Pancreas (tissue), 10 donors: ENCODE results near the gene OPN1LW. TPM values are rescaled to one million over a fixed set of nuclear protein-coding genes. Genes with fewer than 3 reads are reported as not detected.

Experiments used
- ATAC-seq, 4 donors: fragments of 200-7000 bp; cut with Tn5 transposase; one replicate each; pipeline versions ENCODE4 v1.8.0 to v1.9.1; 2020; ENCODE audit warnings: mild to moderate bottlenecking in 4 of 4, moderate library complexity in 4 of 4
- DNase-seq, 6 donors: peaks; one replicate each; pipeline ENCODE4 v3.0.0-alpha.2; 2020
- FAIRE-seq: peaks from 2 replicates; lab custom pipeline; 2012; peaks lifted over from hg19 to GRCh38; lab: Jason Lieb, UNC
- H3K27ac ChIP-seq, 4 donors: fragments of 200-600 bp; sonication (generic); 1 replicate in 3 of 4; 2 replicates in 1 of 4; pipeline versions ENCODE4 v1.5.0 to v1.8.0; 2020
- H3K27me3 ChIP-seq, 4 donors: fragments of 200-600 bp; one replicate each; pipeline ENCODE4 v1.8.0; 2021
- H3K36me3 ChIP-seq, 3 donors: fragments of 200-600 bp; sonication (generic) in 1 of 3; one replicate each; pipeline versions ENCODE4 v1.5.0 to v1.8.0; 2020 to 2021
- H3K4me1 ChIP-seq, 3 donors: fragments of 200-600 bp; one replicate each; pipeline ENCODE4 v1.8.0; 2021
- H3K4me3 ChIP-seq, 4 donors: fragments of 200-600 bp; sonication (generic) in 2 of 4; one replicate each; pipeline versions ENCODE4 v1.5.0 to v1.8.0; 2020 to 2021
- H3K9me3 ChIP-seq, 4 donors: fragments of 200-600 bp; one replicate each; pipeline ENCODE4 v1.8.0; 2021
- WGBS, 2 donors: extraction: QIAGEN DNeasy Blood & Tissue Kit; methylation state at CpG; one replicate each; pipeline ENCODE4 v1.1.7; 2013; 5-methylcytosine and 5-hydroxymethylcytosine counted together
- intact Hi-C, 3 donors: fragments of 100-400 bp; cut with DNase I; formaldehyde crosslinking; loops; one replicate each; pipeline versions ENCODE4 v1.11.1 to v1.14.2; 2022
- polyA plus RNA-seq, 2 donors: library from polyadenylated mRNA; stranded (reverse); fragments of 200-250 nt; gene quantifications; one replicate each; pipeline ENCODE4 v1.2.3, GENCODE V29; 2013
- total RNA-seq, 6 donors: library from RNA; stranded (reverse); fragmentation: NEBNext Ultra II Directional in 4 of 6; extraction: Animal tissue kit (Norgen Biotek cat#: 25700) in 4 of 6; gene quantifications; one replicate each; pipeline versions ENCODE4 v1.2.1 to v1.2.4, GENCODE V29; 2021 to 2023
- TF ChIP-seq, protein P1 (sequence below), 4 donors: fragments of 200-600 bp; sonication (generic) in 3 of 4; IDR thresholded peaks; one replicate each; pipeline versions ENCODE4 v1.5.0 to v1.8.0; 2021; ENCODE audit warnings: antibody characterized with exemption in 4 of 4
- donor health status: healthy with polysubstance abuse.
- donor health status: DM: no; HTN: no; CAD: no; lungs with moderate emphysema.
- donor health status: DM: no; HTN: no; CAD: no.
- donor health status: control.
- donor health status: control.
- donor health status: Bipolar disorder and iron deficiency.
- donor health status: DM: yes; HTN: yes; CAD: no.
- donor health status: DM: no; HTN: no; CAD: no.
- donor health status: DM: no; HTN: no; CAD: no.
- donor health status: DM: yes; HTN: yes; CAD: no.

Gene OPN1LW
- total and polyA plus RNA-seq, 8 donors, result not detected

- Histone ChIP-seq H3K27me3 (peaks cover 0 to 24% (median 3%) of the 10 kb centered on the region in 4 donors), H3K9me3 (no peaks in the 10 kb centered on the region), H3K36me3 (no peaks in the 10 kb centered on the region), H3K4me3 (no peak overlapping the region), H3K27ac (peak overlapping the region in 2 of 4 donors; percentile 62 to 64), H3K4me1 (no peaks in the 10 kb centered on the region)
- intact Hi-C loops, result no loop called here
- FAIRE-seq, result no peak
- no peak for ATAC-seq
- TF ChIP-seq, protein P1, sequence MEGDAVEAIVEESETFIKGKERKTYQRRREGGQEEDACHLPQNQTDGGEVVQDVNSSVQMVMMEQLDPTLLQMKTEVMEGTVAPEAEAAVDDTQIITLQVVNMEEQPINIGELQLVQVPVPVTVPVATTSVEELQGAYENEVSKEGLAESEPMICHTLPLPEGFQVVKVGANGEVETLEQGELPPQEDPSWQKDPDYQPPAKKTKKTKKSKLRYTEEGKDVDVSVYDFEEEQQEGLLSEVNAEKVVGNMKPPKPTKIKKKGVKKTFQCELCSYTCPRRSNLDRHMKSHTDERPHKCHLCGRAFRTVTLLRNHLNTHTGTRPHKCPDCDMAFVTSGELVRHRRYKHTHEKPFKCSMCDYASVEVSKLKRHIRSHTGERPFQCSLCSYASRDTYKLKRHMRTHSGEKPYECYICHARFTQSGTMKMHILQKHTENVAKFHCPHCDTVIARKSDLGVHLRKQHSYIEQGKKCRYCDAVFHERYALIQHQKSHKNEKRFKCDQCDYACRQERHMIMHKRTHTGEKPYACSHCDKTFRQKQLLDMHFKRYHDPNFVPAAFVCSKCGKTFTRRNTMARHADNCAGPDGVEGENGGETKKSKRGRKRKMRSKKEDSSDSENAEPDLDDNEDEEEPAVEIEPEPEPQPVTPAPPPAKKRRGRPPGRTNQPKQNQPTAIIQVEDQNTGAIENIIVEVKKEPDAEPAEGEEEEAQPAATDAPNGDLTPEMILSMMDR (IDR thresholded peaks at IDR 0.05), result no peak
- WGBS, 2 donors, result 87 to 89% methylated on average over 4 of the region's 4 CpGs
- no peak for DNase-seq
Measured at GRCh38 chrX:154121207-154121606, 22.8 kb upstream of the OPN1LW start.

GRCh38 chrX:154121961-154122360 lies 22.1 kb upstream of the OPN1LW start:
- 55 to 59% methylated on average over 11 of the region's 11 CpGs for WGBS, 2 donors

GRCh38 chrX:154123241-154124219 lies 20.5 kb upstream of the OPN1LW start:
- WGBS, 2 donors, result 76 to 85% methylated on average over 22 of the region's 22 CpGs
- H3K9me3 ChIP-seq, result no peaks in the 10 kb centered on the region
- H3K4me1 ChIP-seq, result no peaks in the 10 kb centered on the region
- H3K36me3 ChIP-seq, result no peaks in the 10 kb centered on the region
- peak overlapping the region in 2 of 4 donors; percentile 62 to 64 for H3K27ac ChIP-seq
- FAIRE-seq, result no peak
- peaks cover 0 to 18% (median 0%) of the 10 kb centered on the region in 4 donors for H3K27me3 ChIP-seq
- TF ChIP-seq, protein P1 (IDR thresholded peaks at IDR 0.05), result no peak
- intact Hi-C loops, result no loop called here
- DNase-seq, result no peak
- peak in 3 of 4 donors; percentile 61 to 78 (median 70) for ATAC-seq
- H3K4me3 ChIP-seq, result no peak overlapping the region

More at GRCh38 chrX:154121961-154122360, 22.1 kb upstream of the OPN1LW start:
- peak in 2 of 6 donors; percentile 18 to 37 for DNase-seq
- ATAC-seq, result peak; percentile 53 to 81 (median 74)
- TF ChIP-seq, protein P1 (IDR thresholded peaks at IDR 0.05), result no peak
- no peaks in the 10 kb centered on the region for H3K9me3 ChIP-seq
- H3K27me3 ChIP-seq, result peaks cover 0 to 28% (median 3%) of the 10 kb centered on the region in 4 donors
- no peaks in the 10 kb centered on the region for H3K36me3 ChIP-seq
- FAIRE-seq, result no peak
- H3K4me3 ChIP-seq, result no peak overlapping the region
- intact Hi-C loops, result no loop called here
- peak overlapping the region; percentile 5 to 64 (median 36) for H3K27ac ChIP-seq
- H3K4me1 ChIP-seq, result no peaks in the 10 kb centered on the region

GRCh38 chrX:154125391-154126040 lies 18.5 kb upstream of the OPN1LW start:
- H3K27ac ChIP-seq, result no peak overlapping the region
- TF ChIP-seq, protein P1 (IDR thresholded peaks at IDR 0.05), result no peak
- no peaks in the 10 kb centered on the region for H3K36me3 ChIP-seq
- WGBS, 2 donors, result 78 to 80% methylated on average over 27 to 30 of the region's 30 CpGs
- intact Hi-C loops, result no loop called here
- H3K9me3 ChIP-seq, result no peaks in the 10 kb centered on the region
- DNase-seq (no peak), FAIRE-seq (no peak), ATAC-seq (no peak)
- H3K4me1 ChIP-seq, result no peaks in the 10 kb centered on the region
- no peak overlapping the region for H3K4me3 ChIP-seq
- peaks cover 0 to 18% (median 0%) of the 10 kb centered on the region in 4 donors for H3K27me3 ChIP-seq
